ENCODE measurements around the gene ATP9A.
A peak's percentile ranks its signal among the peaks of the same experiment; 100 is the strongest.

Gene ATP9A

GRCh38 chr20:51624157-51624731 lies 143.9 kb downstream of the ATP9A start:
- DNase-seq = peak; percentile 71

DNA sequence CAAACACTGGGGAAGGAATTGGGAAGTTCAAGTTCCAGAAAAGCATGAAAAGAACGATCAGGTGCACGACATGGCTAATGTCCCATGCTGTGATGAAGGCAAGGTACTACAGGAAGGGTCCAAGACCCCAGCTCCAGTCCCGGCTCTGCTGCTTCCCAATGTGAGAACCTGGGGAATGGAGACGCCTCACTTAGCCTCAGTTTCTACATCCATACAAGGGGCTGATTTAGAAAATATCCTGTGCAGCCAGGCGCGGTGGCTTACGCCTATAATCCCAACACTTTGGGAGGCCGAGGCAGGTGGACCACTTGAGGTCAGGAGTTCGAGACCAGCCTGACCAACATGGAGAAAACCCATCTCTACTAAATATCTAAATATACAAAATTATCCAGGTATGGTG lies 144.9 kb downstream of the ATP9A start:
- DNase-seq = no peak

- no peak for DNase-seq
These were observed 146.0 kb downstream of the ATP9A start for GRCh38 chr20:51622004-51622874.

DNA sequence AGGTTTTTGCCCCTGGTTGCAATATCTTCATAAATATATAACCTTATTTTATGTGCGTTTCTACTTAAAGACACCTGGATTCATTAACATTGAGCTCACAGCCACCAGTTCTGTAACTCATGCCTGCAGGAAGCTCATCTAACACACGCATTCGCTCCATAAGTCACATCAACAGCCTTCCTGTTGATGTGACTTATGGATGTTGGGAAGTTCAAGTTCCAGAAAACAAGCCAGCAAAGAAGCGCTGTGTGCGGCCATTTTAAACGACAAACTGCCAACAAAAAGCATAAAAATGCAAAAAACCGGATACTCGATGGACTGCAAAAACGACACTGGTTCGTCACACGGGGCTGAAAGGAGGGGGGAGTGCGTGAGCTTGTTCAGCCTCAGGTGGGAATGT lies 147.8 kb downstream of the ATP9A start:
- no peak for DNase-seq

GRCh38 chr20:51616060-51616459 lies 152.1 kb downstream of the ATP9A start:
- peak; percentile 16 for DNase-seq

- DNase-seq = no peak
These were observed 153.5 kb downstream of the ATP9A start for GRCh38 chr20:51614687-51615086.

GRCh38 chr20:51613580-51613979 lies 154.6 kb downstream of the ATP9A start:
- no peak for DNase-seq

GRCh38 chr20:51612896-51613295 lies 155.3 kb downstream of the ATP9A start:
- no peak for DNase-seq

- no peak for DNase-seq
These were observed 156.6 kb downstream of the ATP9A start for GRCh38 chr20:51611625-51611890.

DNA sequence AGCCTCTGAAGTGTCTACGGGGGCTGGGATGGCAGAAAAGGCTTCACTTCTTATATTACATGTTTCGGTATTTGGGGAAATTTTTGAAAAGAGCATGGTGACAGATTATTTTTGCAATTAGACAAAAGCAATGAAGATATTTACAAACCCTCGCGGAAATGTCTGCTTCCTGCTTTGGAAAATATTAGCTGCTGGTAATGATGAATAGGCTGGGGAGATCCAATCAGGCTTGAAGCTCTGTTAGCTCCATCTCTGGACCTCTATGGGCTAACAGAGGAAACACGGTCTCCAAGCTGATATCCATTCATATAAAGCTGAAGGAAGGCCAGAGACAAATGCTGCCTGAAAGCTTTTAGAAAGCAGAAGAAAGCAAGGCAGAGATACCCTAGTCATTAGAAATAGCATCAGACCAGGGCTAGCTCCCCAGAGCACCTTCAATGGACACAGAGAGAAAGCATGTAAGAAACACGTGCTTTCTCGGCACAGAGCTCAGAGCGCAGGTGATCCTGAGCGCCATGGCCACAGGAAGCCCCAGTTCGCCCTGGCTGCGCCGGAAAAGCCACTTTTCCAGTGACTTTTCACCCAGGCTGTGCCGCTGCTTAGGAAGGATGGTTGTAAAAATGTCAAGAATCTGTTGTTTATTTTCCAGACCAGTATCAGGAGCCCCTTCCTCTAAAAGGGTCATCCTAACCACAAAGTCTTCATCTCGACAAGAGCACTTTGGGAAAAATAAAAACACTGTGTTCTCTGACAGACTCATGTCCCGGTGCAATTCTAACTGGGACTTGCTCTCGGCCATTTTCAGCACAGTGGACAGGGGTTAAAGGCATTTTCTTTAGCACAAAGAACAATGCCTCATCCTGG lies 157.2 kb downstream of the ATP9A start:
- no peak for DNase-seq

- DNase-seq = no peak
These were observed 158.1 kb downstream of the ATP9A start for GRCh38 chr20:51610111-51610510.

- no peak for DNase-seq
These were observed 158.9 kb downstream of the ATP9A start for GRCh38 chr20:51609251-51609650.

GRCh38 chr20:51608061-51608460 lies 160.1 kb downstream of the ATP9A start:
- DNase-seq = no peak

DNA sequence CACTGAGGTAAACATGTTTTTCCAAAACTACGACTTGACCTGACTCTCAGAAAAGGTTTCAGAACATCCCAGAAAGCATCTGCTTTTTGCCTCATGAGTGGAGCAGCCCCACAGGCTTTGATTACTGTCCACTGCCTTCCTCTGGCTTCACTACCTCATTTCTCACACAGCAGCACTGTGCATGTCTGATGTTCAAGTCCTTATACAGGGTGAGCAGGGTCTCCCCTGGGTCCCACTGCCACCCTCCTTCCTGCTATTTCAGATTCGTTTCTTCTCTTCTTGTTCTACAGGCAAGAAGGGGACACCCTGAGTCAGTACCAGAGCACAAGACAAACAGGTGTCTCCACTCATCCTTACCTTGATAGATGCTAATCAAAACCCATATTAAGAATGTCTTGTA lies 161.0 kb downstream of the ATP9A start:
- DNase-seq = no peak

DNA sequence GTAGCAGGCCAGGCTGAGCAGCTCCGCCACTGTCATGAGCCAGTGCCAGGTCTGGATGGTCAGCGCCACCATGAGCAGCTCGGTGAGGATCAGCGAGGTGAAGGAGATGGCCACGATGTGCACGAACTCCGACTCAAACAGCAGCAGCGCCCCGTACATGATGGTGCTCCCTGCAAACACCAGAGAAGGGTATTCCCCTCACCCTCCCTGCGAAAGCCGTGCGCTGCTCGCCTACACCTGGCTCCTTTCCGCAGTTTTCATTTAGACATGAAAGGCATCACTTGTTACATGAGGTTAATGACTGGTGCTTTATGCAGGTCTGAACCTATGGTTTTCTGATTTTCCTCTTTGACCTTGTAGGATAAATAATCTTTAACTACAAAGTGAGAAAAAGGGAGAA lies 163.3 kb downstream of the ATP9A start:
- no peak for DNase-seq

- no peak for DNase-seq
These were observed 166.1 kb downstream of the ATP9A start for GRCh38 chr20:51602131-51602530.

GRCh38 chr20:51600950-51601349 lies 167.2 kb downstream of the ATP9A start:
- no peak for DNase-seq

DNA sequence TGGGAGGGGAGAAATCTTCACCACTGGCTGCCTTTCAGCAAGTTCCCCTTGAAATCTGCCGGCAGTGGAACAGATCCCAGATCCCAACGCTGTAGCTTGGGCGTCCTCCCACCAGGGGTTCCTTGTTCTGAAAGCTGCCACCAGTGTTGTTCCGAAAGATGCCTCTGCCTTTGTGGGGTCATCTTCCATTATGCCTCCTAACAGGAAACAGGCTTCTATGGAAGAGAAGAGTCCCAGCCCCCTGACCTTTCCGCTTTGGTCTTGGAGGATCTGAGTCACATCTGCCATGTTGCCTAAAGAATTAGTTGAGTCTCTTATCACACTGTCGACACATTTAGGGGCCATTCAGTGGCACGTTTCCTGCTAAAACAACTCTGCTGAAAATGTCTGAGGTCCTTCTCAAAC lies 168.2 kb downstream of the ATP9A start:
- peak; percentile 12 for DNase-seq

DNA sequence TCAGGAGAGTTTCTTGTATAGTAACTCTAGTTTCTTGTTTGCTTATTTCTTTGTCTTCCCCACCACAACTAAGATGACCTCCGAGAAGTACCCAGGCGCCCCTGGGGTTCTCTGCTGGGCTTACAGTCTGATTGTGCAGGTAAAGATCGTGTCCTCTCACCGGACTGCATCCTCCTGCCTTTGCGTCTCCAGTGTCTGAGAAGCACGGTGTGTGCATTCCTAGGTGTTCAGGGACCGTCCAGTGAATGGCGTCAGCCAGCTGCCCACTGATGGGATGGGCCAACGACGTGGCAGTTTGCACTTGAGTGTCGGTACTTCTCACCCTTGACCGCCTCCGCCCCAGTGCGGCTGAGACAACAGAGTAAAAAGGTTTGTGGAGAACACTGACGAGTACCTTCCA lies 169.6 kb downstream of the ATP9A start:
- no peak for DNase-seq

GRCh38 chr20:51597389-51598231 lies 170.6 kb downstream of the ATP9A start:
- DNase-seq = no peak

GRCh38 chr20:51596668-51597388 lies 171.4 kb downstream of the ATP9A start:
- DNase-seq = no peak

DNA sequence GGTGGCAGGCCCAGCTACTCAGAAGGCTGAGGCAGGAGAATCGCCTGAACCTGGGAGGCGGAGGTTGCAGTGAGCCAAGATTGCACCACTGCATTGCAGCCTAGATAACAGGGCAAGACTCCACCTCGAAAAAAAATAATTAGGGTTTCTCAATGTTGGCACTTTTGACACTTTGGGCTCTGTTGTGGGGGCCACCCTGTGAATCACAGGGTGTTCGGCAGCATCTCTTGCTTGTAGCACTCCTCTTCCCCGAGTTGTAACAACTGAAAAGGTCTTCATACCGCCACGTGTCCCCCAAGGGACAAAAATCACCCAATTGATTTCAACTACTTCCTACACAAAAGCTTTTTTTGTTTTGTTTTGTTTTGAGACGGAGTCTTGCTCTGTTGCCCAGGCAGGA lies 172.4 kb downstream of the ATP9A start:
- DNase-seq = no peak

All from hematopoietic multipotent progenitor cell treated with erythropoietin and hydrocortisone succinate and interleukin-3 and kit ligand, for 8 days (in vitro differentiated cells).